HepG2 (cell line): ENCODE data around the gene ITSN2. TPM values are rescaled to one million over a fixed set of nuclear protein-coding genes. Genes with fewer than 3 reads are reported as not detected.

Experiments used
- HNRNPH1 ChIP-seq: fragments of 200-400 bp; formaldehyde crosslinking; optimal IDR thresholded peaks from 2 replicates; pipeline ENCODE3; 2017; ENCODE audit warnings: mild to moderate bottlenecking, low read depth, low read length
- MED13 ChIP-seq: sonication (generic); formaldehyde crosslinking; IDR thresholded peaks from 2 replicates; pipeline ENCODE4 v1.5.0; 2020; ENCODE audit warnings: missing genetic modification reagents
- MLLT10 ChIP-seq: sonication (generic); formaldehyde crosslinking; IDR thresholded peaks from 2 replicates; pipeline ENCODE4 v1.4.0; 2020; ENCODE audit warnings: missing genetic modification reagents
- MTF1 ChIP-seq: sonication (generic); formaldehyde crosslinking; IDR thresholded peaks from 2 replicates; pipeline ENCODE4 v1.5.0; 2020; ENCODE audit warnings: missing genetic modification reagents
- NFE2 ChIP-seq: sonication (generic); formaldehyde crosslinking; IDR thresholded peaks from 2 replicates; pipeline ENCODE4 v1.4.0; 2020; ENCODE audit warnings: missing genetic modification reagents
- RBM22 ChIP-seq: fragments of 200-400 bp; formaldehyde crosslinking; optimal IDR thresholded peaks from 2 replicates; pipeline ENCODE3; 2017; ENCODE audit warnings: mild to moderate bottlenecking, low read length, moderate library complexity
- RFX5 ChIP-seq: IDR thresholded peaks from 2 replicates; pipeline ENCODE4 v1.6.1; 2011; ENCODE audit warnings: low read depth, low read length, improper control_type of control experiment
- SKI ChIP-seq: fragments of 450-650 bp; IDR thresholded peaks from one replicate; pipeline ENCODE4 v1.6.1; 2018; ENCODE audit warnings: mild to moderate bottlenecking; ENCODE audit not compliant: partially characterized antibody
- U2AF2 ChIP-seq: fragments of 200-400 bp; formaldehyde crosslinking; IDR thresholded peaks from 2 replicates; pipeline ENCODE4 v1.6.1; 2017; ENCODE audit warnings: low read depth, mild to moderate bottlenecking, low read length
- ZMYM4 ChIP-seq: sonication (generic); formaldehyde crosslinking; IDR thresholded peaks from 2 replicates; pipeline ENCODE4 v1.8.1; 2023; ENCODE audit warnings: mild to moderate bottlenecking, missing genetic modification reagents
- ZNF329 ChIP-seq: sonication (generic); formaldehyde crosslinking; IDR thresholded peaks from 2 replicates; pipeline ENCODE4 v1.9.0; 2021; ENCODE audit warnings: low read depth, mild to moderate bottlenecking, missing genetic modification reagents
- ZNF354B ChIP-seq: sonication (generic); formaldehyde crosslinking; IDR thresholded peaks from 2 replicates; pipeline ENCODE4 v1.8.0; 2022; ENCODE audit warnings: mild to moderate bottlenecking, missing genetic modification reagents
- ZNF468 ChIP-seq: sonication (generic); formaldehyde crosslinking; IDR thresholded peaks from 2 replicates; pipeline ENCODE4 v1.8.0; 2022; ENCODE audit warnings: mild to moderate bottlenecking, moderate library complexity, missing genetic modification reagents
- ZNF501 ChIP-seq: sonication (generic); formaldehyde crosslinking; IDR thresholded peaks from 2 replicates; pipeline ENCODE4 v1.5.1; 2020; ENCODE audit warnings: mild to moderate bottlenecking, moderate library complexity, missing genetic modification reagents
- ZNF550 ChIP-seq: sonication (generic); formaldehyde crosslinking; IDR thresholded peaks from 2 replicates; pipeline ENCODE4 v1.4.0; 2020; ENCODE audit warnings: mild to moderate bottlenecking, missing genetic modification reagents, borderline replicate concordance
- ZNF772 ChIP-seq: sonication (generic); formaldehyde crosslinking; IDR thresholded peaks from 2 replicates; pipeline ENCODE4 v1.5.0; 2020; ENCODE audit warnings: mild to moderate bottlenecking, missing genetic modification reagents
- ZNF780A ChIP-seq: sonication (generic); formaldehyde crosslinking; IDR thresholded peaks from 2 replicates; pipeline ENCODE4 v1.8.0; 2022; ENCODE audit warnings: mild to moderate bottlenecking, missing genetic modification reagents, moderate library complexity
- ZSCAN29 ChIP-seq: sonication (generic); formaldehyde crosslinking; conservative IDR thresholded peaks from 2 replicates; pipeline ENCODE4 v1.4.0; 2020; ENCODE audit warnings: mild to moderate bottlenecking, missing genetic modification reagents
- polyA plus RNA-seq, 8 experiments: library from polyadenylated mRNA; depleted of rRNA in 3 of 8; stranded (reverse) in 7 of 8; unstranded in 1 of 8; fragments of >200 nt; fragmentation: Illumina TruSeq in 4 of 8; extraction: Trizol in 4 of 8; gene quantifications; 2 replicates each; pipeline versions ENCODE4 v1.2.1 to v1.2.3, GENCODE V29; 2011 to 2016; ENCODE audit warnings: low read depth in 4 of 8, missing spikeins in 1 of 8, mixed read lengths in 1 of 8; ENCODE audit not compliant: insufficient read depth in 1 of 8
- total RNA-seq, 5 experiments: library from RNA; depleted of rRNA; stranded (reverse); fragments of >200 nt; fragmentation: Illumina TruSeq; extraction: Trizol; gene quantifications; 2 replicates each; pipeline ENCODE4 v1.2.3, GENCODE V29; 2016; ENCODE audit warnings: low read depth in 1 of 5
- TF ChIP-seq, protein P1 (sequence below): sonication (generic); formaldehyde crosslinking; IDR thresholded peaks from 2 replicates; pipeline ENCODE4 v1.4.0; 2020; ENCODE audit warnings: mild to moderate bottlenecking, missing genetic modification reagents
- TF ChIP-seq, protein P2 (sequence below): sonication (generic); formaldehyde crosslinking; IDR thresholded peaks from 2 replicates; pipeline ENCODE4 v1.4.0; 2020; ENCODE audit warnings: mild to moderate bottlenecking, missing genetic modification reagents, borderline replicate concordance
- TF ChIP-seq, protein P3 (sequence below): sonication (generic); formaldehyde crosslinking; conservative IDR thresholded peaks from 2 replicates; pipeline ENCODE4 v1.4.0; 2020; ENCODE audit warnings: missing genetic modification reagents

ITSN2 gene
- total and polyA plus RNA-seq, 2 of the 13 experiments (the other 11 are each of a cell fraction or from before 2014, with no cell fraction given): 26.0 to 26.6 TPM

- TF ChIP-seq, protein P1, sequence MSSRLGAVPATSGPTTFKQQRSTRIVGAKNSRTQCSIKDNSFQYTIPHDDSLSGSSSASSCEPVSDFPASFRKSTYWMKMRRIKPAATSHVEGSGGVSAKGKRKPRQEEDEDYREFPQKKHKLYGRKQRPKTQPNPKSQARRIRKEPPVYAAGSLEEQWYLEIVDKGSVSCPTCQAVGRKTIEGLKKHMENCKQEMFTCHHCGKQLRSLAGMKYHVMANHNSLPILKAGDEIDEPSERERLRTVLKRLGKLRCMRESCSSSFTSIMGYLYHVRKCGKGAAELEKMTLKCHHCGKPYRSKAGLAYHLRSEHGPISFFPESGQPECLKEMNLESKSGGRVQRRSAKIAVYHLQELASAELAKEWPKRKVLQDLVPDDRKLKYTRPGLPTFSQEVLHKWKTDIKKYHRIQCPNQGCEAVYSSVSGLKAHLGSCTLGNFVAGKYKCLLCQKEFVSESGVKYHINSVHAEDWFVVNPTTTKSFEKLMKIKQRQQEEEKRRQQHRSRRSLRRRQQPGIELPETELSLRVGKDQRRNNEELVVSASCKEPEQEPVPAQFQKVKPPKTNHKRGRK (CRISPR knock-in tag): no peak
- TF ChIP-seq MED13 (CRISPR knock-in tag) (peak; percentile 36; the same call in 1 of the 2 replicates), ZNF354B (CRISPR knock-in tag) (0 out of 2 replicates have a peak, but pooled peaks have one; percentile 84), MLLT10 (CRISPR knock-in tag) (no peak), ZNF468 (CRISPR knock-in tag) (peak; percentile 73; the same call in 1 of the 2 replicates), MTF1 (CRISPR knock-in tag) (peak; percentile 44; the same call in 1 of the 2 replicates), ZNF780A (CRISPR knock-in tag) (peak; percentile 81; the same call in 1 of the 2 replicates), ZNF550 (CRISPR knock-in tag) (no peak), ZMYM4 (CRISPR knock-in tag) (peak; percentile 86), SKI (peak; percentile 69), ZSCAN29 (CRISPR knock-in tag) (peak; percentile 66; the same call in 1 of the 2 replicates), RBM22 (no peak), NFE2 (CRISPR knock-in tag) (no peak), ZNF501 (CRISPR knock-in tag) (no peak; the same call in none of the 2 replicates), HNRNPH1 (no peak), ZNF772 (peak; percentile 65; the same call in 1 of the 2 replicates), U2AF2 (no peak), ZNF329 (0 out of 2 replicates have a peak, but pooled peaks have one; percentile 57), RFX5 (no peak)
- TF ChIP-seq, protein P2, sequence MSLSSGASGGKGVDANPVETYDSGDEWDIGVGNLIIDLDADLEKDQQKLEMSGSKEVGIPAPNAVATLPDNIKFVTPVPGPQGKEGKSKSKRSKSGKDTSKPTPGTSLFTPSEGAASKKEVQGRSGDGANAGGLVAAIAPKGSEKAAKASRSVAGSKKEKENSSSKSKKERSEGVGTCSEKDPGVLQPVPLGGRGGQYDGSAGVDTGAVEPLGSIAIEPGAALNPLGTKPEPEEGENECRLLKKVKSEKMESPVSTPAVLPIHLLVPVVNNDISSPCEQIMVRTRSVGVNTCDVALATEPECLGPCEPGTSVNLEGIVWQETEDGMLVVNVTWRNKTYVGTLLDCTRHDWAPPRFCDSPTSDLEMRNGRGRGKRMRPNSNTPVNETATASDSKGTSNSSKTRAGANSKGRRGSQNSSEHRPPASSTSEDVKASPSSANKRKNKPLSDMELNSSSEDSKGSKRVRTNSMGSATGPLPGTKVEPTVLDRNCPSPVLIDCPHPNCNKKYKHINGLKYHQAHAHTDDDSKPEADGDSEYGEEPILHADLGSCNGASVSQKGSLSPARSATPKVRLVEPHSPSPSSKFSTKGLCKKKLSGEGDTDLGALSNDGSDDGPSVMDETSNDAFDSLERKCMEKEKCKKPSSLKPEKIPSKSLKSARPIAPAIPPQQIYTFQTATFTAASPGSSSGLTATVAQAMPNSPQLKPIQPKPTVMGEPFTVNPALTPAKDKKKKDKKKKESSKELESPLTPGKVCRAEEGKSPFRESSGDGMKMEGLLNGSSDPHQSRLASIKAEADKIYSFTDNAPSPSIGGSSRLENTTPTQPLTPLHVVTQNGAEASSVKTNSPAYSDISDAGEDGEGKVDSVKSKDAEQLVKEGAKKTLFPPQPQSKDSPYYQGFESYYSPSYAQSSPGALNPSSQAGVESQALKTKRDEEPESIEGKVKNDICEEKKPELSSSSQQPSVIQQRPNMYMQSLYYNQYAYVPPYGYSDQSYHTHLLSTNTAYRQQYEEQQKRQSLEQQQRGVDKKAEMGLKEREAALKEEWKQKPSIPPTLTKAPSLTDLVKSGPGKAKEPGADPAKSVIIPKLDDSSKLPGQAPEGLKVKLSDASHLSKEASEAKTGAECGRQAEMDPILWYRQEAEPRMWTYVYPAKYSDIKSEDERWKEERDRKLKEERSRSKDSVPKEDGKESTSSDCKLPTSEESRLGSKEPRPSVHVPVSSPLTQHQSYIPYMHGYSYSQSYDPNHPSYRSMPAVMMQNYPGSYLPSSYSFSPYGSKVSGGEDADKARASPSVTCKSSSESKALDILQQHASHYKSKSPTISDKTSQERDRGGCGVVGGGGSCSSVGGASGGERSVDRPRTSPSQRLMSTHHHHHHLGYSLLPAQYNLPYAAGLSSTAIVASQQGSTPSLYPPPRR (CRISPR knock-in tag): peak; percentile 15; the same call in 1 of the 2 replicates
- TF ChIP-seq, protein P3, sequence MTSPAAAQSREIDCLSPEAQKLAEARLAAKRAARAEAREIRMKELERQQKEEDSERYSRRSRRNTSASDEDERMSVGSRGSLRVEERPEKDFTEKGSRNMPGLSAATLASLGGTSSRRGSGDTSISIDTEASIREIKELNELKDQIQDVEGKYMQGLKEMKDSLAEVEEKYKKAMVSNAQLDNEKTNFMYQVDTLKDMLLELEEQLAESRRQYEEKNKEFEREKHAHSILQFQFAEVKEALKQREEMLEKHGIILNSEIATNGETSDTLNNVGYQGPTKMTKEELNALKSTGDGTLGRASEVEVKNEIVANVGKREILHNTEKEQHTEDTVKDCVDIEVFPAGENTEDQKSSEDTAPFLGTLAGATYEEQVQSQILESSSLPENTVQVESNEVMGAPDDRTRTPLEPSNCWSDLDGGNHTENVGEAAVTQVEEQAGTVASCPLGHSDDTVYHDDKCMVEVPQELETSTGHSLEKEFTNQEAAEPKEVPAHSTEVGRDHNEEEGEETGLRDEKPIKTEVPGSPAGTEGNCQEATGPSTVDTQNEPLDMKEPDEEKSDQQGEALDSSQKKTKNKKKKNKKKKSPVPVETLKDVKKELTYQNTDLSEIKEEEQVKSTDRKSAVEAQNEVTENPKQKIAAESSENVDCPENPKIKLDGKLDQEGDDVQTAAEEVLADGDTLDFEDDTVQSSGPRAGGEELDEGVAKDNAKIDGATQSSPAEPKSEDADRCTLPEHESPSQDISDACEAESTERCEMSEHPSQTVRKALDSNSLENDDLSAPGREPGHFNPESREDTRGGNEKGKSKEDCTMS (CRISPR knock-in tag): no peak
Observed at GRCh38 chr2:24360050-24360962, at the start of gene ITSN2 (continued).
